ENCODE data around the gene TDRD12.
A peak's percentile ranks its signal among the peaks of the same experiment; 100 is the strongest.
"Not testable (repeated sequence)": the region's sequence is repeated elsewhere in the genome, so short reads cannot be mapped to it uniquely, and the experiment has no call there.

TDRD12 gene

GRCh38 chr19:32692727-32693061 is 26.9 kb upstream of the TDRD12 start:
- H3K27ac ChIP-seq = peak overlapping the region; percentile 84
- TF ChIP-seq ZFX (IDR thresholded peaks at IDR 0.05; ENCODE audit: borderline replicate concordance) (no peak), CTCF (IDR thresholded peaks at IDR 0.05) (no peak)

GRCh38 chr19:32693151-32694108 is 26.1 kb upstream of the TDRD12 start:
- H3K27ac ChIP-seq = not testable (repeated sequence)

- not testable (repeated sequence) for H3K27ac ChIP-seq
Observed at GRCh38 chr19:32694316-32694715, 25.3 kb upstream of the TDRD12 start.

GRCh38 chr19:32694851-32695250 is 24.7 kb upstream of the TDRD12 start:
- not testable (repeated sequence) for H3K27ac ChIP-seq

GRCh38 chr19:32695506-32695905 is 24.1 kb upstream of the TDRD12 start:
- H3K27ac ChIP-seq = not testable (repeated sequence)

GRCh38 chr19:32696771-32697170 is 22.8 kb upstream of the TDRD12 start:
- not testable (repeated sequence) for H3K27ac ChIP-seq

GRCh38 chr19:32700129-32700528 is 19.4 kb upstream of the TDRD12 start:
- H3K27ac ChIP-seq = not testable (repeated sequence)

- TF ChIP-seq ZFX (IDR thresholded peaks at IDR 0.05; ENCODE audit: borderline replicate concordance) (no peak), CTCF (IDR thresholded peaks at IDR 0.05) (no peak)
- no peak overlapping the region for H3K27ac ChIP-seq
Observed at GRCh38 chr19:32702010-32702409, 17.6 kb upstream of the TDRD12 start.

- H3K27ac ChIP-seq = not testable (repeated sequence)
Observed at GRCh38 chr19:32704006-32704405, 15.6 kb upstream of the TDRD12 start.

- no peak for TF ChIP-seq ZFX (IDR thresholded peaks at IDR 0.05; ENCODE audit: borderline replicate concordance)
- TF ChIP-seq CTCF (IDR thresholded peaks at IDR 0.05) = no peak
- no peak overlapping the region for H3K27ac ChIP-seq
Observed at GRCh38 chr19:32708457-32708856, 11.1 kb upstream of the TDRD12 start.

- no peak overlapping the region for H3K27ac ChIP-seq
- TF ChIP-seq ZFX (IDR thresholded peaks at IDR 0.05; ENCODE audit: borderline replicate concordance) (no peak), CTCF (IDR thresholded peaks at IDR 0.05) (no peak)
Observed at GRCh38 chr19:32709032-32709431, 10.5 kb upstream of the TDRD12 start.
